HUES6 (cell line): ENCODE measurements around the gene TTR.

ENCODE experiments used
- H3K27ac ChIP-seq: 2 replicates; pipeline ENCODE4 v1.7.0; 2013; ENCODE audit warnings: low read depth, mild to moderate bottlenecking, low read length, inconsistent platforms
- H3K27me3 ChIP-seq: 2 replicates; pipeline ENCODE4 v1.6.1; 2013; ENCODE audit warnings: low read length; ENCODE audit not compliant: control insufficient read depth, insufficient read depth
- H3K36me3 ChIP-seq: 2 replicates; pipeline ENCODE4 v1.6.1; 2013; ENCODE audit warnings: low read length; ENCODE audit not compliant: control insufficient read depth, insufficient read depth
- H3K4me1 ChIP-seq: 2 replicates; pipeline ENCODE4 v1.6.1; 2013; ENCODE audit warnings: low read length; ENCODE audit not compliant: control insufficient read depth, insufficient read depth
- H3K4me3 ChIP-seq: 2 replicates; pipeline ENCODE4 v1.5.1; 2013; ENCODE audit warnings: low read depth, low read length
- H3K9ac ChIP-seq: one replicate; pipeline ENCODE4 v1.6.1; 2013; ENCODE audit warnings: mild to moderate bottlenecking, low read length
- H3K9me3 ChIP-seq: 2 replicates; pipeline ENCODE4 v1.6.1; 2013; ENCODE audit warnings: low read depth, low read length; ENCODE audit not compliant: control insufficient read depth, insufficient read depth

Gene TTR

DNA sequence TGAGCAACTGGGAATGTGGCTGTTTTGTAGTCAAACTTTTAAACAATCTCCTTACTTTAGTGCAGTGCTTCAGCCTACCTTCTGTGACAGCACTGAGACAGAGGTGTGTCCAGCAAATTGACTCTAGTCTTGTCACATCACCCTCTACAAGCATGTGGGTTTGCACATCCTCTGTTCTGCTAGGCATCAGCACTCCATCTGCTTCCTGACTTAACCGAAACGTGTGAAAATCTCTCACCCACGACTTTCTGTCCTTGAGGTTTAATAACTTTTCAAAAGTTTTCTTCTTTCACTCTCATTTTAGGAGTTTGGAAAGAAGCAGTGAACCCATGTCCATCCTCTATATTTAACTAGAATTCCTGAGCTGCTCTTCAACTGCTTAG, 42.6 kb downstream of the TTR start:
- H3K4me1 ChIP-seq, result no peaks in the 10 kb centered on the region
- no peaks in the 10 kb centered on the region for H3K27me3 ChIP-seq
- no peak overlapping the region for H3K4me3 ChIP-seq
- no peak overlapping the region for H3K9ac ChIP-seq
- no peak overlapping the region for H3K27ac ChIP-seq
- H3K36me3 ChIP-seq, result peaks cover 29% of the 10 kb centered on the region
- no peaks in the 10 kb centered on the region for H3K9me3 ChIP-seq

DNA sequence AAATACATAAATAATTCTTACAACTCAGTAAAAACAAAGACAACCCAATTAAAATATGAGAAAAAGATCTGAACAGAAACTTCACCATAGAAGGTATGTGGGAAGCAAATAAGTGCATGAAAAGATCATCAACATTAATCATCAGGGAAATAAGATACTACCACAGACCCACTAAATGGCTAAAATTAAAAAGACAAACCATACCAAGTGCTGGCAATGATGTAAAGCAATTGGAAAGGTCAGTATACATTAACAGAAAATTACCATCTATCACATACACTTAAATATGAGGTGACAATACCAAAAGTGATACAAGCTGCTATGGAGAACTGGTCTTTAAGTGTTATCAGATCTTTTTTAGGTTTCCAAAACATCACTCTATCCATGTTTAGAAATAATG, 44.7 kb downstream of the TTR start:
- H3K9ac ChIP-seq, result no peak overlapping the region
- no peaks in the 10 kb centered on the region for H3K9me3 ChIP-seq
- no peak overlapping the region for H3K27ac ChIP-seq
- H3K27me3 ChIP-seq, result no peaks in the 10 kb centered on the region
- peaks cover 27% of the 10 kb centered on the region for H3K36me3 ChIP-seq
- H3K4me1 ChIP-seq, result no peaks in the 10 kb centered on the region
- H3K4me3 ChIP-seq, result no peak overlapping the region

DNA sequence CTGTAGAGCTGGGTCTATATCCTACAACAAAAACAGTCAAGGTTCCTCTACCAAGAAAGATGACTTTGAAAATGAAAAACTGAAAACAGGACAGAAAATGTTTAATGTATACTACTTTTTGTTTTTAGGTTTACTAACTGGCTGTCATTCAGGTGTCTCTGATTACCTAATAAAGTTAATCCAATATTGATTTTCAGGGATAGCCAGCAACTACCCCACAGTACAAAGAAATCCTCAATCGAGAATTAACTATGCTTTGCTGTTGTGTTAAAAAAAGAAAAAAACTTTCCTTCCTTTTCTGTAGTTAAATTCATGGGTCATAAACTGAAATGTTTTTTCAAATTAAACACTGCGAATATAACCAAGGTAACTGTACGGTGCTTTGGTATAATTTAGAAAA, 45.8 kb downstream of the TTR start:
- no peak overlapping the region for H3K4me3 ChIP-seq
- peaks cover 33% of the 10 kb centered on the region for H3K36me3 ChIP-seq
- no peak overlapping the region for H3K9ac ChIP-seq
- H3K27me3 ChIP-seq, result no peaks in the 10 kb centered on the region
- H3K27ac ChIP-seq, result no peak overlapping the region
- no peaks in the 10 kb centered on the region for H3K4me1 ChIP-seq
- H3K9me3 ChIP-seq, result no peaks in the 10 kb centered on the region

DNA sequence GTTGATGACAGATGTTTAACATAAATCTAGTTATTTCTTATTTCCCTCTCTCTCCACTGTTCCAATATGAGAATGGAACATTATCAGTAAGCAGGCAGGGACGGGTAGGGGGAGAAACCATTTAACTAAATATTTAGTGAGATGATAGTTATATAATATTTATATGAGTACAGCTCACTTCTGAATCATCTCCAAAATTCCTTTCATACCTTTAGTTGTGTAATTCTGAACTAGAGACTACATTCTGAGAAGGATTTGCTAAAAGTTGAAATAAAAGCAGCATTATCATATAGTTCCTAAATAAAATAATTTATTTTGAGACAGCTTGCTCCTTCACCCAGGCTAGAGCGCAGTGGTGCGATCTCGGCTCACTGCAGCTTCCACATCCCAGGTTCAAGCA, 51.3 kb downstream of the TTR start:
- H3K27ac ChIP-seq, result no peak overlapping the region
- H3K9me3 ChIP-seq, result no peaks in the 10 kb centered on the region
- peaks cover 19% of the 10 kb centered on the region for H3K4me1 ChIP-seq
- peaks cover 30% of the 10 kb centered on the region for H3K36me3 ChIP-seq
- no peak overlapping the region for H3K9ac ChIP-seq
- no peaks in the 10 kb centered on the region for H3K27me3 ChIP-seq
- H3K4me3 ChIP-seq, result no peak overlapping the region

DNA sequence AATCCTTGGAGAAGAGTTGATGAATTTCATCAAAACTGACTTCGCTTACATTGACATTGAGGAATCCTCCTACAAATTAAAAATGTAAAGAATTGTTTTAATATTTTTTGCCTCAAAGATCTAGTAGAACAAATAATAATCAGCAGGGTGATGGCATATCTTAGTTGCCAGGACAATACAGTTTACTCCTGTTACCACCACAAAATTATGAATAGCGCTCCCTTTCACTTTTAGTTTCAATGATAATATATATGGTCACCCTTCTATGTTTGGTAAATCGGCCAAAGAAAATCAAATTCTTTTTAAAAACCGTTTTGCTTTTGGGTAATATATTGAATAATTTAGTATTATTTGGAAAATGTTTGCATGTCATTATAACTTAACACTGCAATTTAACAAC, 53.7 kb downstream of the TTR start:
- no peak overlapping the region for H3K9ac ChIP-seq
- no peak overlapping the region for H3K4me3 ChIP-seq
- no peak overlapping the region for H3K27ac ChIP-seq
- H3K9me3 ChIP-seq, result no peaks in the 10 kb centered on the region
- no peaks in the 10 kb centered on the region for H3K27me3 ChIP-seq
- peaks cover 18% of the 10 kb centered on the region; the same call in 1 of the 2 replicates for H3K36me3 ChIP-seq
- H3K4me1 ChIP-seq, result peaks cover 31% of the 10 kb centered on the region

DNA sequence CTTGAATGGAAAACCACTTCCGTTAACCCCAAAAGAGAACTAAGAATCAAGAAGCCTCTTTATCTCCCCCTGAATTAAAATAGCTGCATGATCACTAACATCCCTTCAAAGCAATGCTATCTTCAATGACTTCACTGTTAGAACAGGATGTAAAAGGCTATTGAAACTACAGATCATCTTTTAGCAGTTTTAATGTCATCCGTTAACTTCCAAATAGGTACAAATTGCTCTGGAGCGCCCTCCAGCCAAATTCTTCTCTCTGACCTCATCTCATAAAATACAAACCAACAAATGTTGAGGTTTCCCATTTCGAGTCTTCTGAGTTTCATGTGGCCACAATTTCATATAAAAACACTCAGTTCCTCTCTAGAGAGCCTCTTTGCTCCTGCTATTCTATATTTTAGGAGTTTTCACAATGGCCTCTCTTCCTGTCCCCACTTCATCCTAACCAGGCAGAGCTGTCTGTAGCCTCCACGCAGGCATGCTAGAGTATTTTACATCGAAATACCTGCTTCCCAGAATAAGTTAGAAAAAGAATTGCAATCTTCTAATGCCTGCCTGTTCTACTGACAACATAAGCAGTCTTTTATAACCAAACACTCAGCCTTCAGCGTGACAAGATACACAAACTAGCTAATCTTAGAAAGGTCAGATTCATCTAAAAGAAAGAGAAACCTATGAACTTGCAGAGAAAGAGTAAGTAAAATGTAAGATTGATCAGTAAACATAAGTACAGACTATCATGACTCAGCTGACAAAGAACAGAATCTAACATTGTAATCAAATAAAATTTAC, 54.9 kb downstream of the TTR start:
- Histone ChIP-seq H3K36me3 (peaks cover 12% of the 10 kb centered on the region; the same call in 1 of the 2 replicates), H3K4me3 (no peak overlapping the region), H3K9ac (no peak overlapping the region), H3K9me3 (no peaks in the 10 kb centered on the region), H3K27me3 (no peaks in the 10 kb centered on the region), H3K27ac (no peak overlapping the region), H3K4me1 (peaks cover 38% of the 10 kb centered on the region)

DNA sequence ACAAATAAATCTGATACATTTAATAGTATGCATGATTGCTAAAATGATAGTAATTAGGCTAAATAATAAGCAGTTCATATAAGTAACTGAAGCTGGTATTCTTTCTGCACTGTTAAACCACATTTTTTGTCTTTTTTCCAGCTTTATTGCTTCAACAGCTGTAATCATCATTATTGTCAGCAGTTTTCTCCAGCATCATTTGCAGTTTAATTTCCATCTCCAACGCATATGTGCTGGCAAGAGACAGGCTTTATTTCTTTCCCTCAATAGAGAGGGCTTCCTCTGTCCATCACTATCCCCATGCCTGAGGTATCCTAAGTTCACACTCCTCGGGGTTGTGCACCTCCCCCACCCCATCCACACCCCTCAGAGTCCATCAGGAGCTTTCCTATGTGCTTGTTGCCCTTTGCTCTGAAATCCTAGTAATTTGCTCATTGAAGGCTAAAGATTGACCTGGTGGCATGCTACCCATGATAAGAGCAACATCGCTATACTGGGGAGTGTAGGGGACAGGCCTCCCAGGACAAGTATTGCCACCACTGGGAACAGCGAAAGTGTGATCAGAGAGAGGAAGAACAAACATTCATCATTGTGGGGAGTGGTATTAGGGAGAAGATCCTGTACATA, 55.6 kb downstream of the TTR start:
- H3K9me3 ChIP-seq, result no peaks in the 10 kb centered on the region
- H3K4me1 ChIP-seq, result peaks cover 38% of the 10 kb centered on the region
- peaks cover 9% of the 10 kb centered on the region; the same call in 1 of the 2 replicates for H3K36me3 ChIP-seq
- no peaks in the 10 kb centered on the region for H3K27me3 ChIP-seq
- no peak overlapping the region for H3K9ac ChIP-seq
- H3K27ac ChIP-seq, result no peak overlapping the region
- H3K4me3 ChIP-seq, result no peak overlapping the region
